Ishikawa (cell line): ENCODE data around the gene AGPAT1.

Source experiments
- CEBPB ChIP-seq: IDR thresholded peaks from 2 replicates; pipeline ENCODE4 v1.6.1; 2012
- CREB1 ChIP-seq: IDR thresholded peaks from 2 replicates; pipeline ENCODE4 v1.6.1; 2012; ENCODE audit warnings: low read depth
- EP300 ChIP-seq: IDR thresholded peaks from 2 replicates; pipeline ENCODE4 v1.6.1; 2012; ENCODE audit warnings: borderline replicate concordance
- FOXM1 ChIP-seq: IDR thresholded peaks from 2 replicates; pipeline ENCODE4 v1.6.1; 2012; ENCODE audit warnings: low read depth, borderline replicate concordance
- MAX ChIP-seq: IDR thresholded peaks from 2 replicates; pipeline ENCODE4 v1.6.1; 2012
- RAD21 ChIP-seq: IDR thresholded peaks from 2 replicates; pipeline ENCODE4 v1.6.1; 2012; ENCODE audit warnings: low read depth
- REST ChIP-seq: IDR thresholded peaks from 2 replicates; pipeline ENCODE4 v1.6.1; 2012; ENCODE audit warnings: low read depth, mild to moderate bottlenecking
- TAF1 ChIP-seq: IDR thresholded peaks from 2 replicates; pipeline ENCODE4 v1.6.1; 2012; ENCODE audit warnings: low read depth, mild to moderate bottlenecking
- TCF12 ChIP-seq: IDR thresholded peaks from 2 replicates; pipeline ENCODE4 v1.6.1; 2012; ENCODE audit warnings: low read depth
- YY1 ChIP-seq: IDR thresholded peaks from 2 replicates; pipeline ENCODE4 v1.6.1; 2012; ENCODE audit warnings: low read depth
- ZBTB7A ChIP-seq: IDR thresholded peaks from 2 replicates; pipeline ENCODE4 v1.6.1; 2012; ENCODE audit warnings: low read depth

DNA sequence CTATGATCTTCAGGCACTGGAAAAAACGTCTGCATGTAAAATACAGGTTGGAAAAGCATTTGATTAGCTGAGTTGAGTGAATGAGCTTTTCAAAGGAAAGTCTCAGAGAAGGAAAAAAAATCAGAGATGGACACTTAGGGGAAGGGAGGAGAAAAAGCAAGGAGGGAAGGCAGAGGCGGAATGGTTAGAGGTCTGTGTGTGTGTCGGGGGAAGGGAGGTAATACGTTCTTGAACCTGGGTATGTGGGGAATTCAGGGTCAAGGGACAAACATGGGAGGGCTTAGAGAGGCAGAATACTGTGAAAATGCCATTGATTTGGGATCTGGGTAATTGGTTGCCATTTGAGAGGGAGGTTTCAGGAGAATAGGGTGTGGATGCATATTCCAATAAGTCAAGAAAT lies 29.2 kb downstream of the AGPAT1 start:
- TF ChIP-seq RAD21: no peak
- TF ChIP-seq EP300: no peak
- no peak for TF ChIP-seq TAF1
- TF ChIP-seq CREB1: no peak
- TF ChIP-seq MAX: no peak
- TF ChIP-seq TCF12: no peak
- no peak for TF ChIP-seq YY1
- no peak for TF ChIP-seq REST
- no peak for TF ChIP-seq CEBPB
- TF ChIP-seq FOXM1: no peak
- no peak for TF ChIP-seq ZBTB7A
